Embryonic facial prominence (tissue), 1 donor: ENCODE measurements around the gene MOGAT2.
"Not testable (repeated sequence)": the region's sequence is repeated elsewhere in the genome, so short reads cannot be mapped to it uniquely, and the experiment has no call there.

ENCODE experiments used
- DNase-seq: peaks from one replicate; pipeline ENCODE4 v3.0.0-alpha.2; 2016; ENCODE audit errors: extremely low spot score

Gene MOGAT2

DNA sequence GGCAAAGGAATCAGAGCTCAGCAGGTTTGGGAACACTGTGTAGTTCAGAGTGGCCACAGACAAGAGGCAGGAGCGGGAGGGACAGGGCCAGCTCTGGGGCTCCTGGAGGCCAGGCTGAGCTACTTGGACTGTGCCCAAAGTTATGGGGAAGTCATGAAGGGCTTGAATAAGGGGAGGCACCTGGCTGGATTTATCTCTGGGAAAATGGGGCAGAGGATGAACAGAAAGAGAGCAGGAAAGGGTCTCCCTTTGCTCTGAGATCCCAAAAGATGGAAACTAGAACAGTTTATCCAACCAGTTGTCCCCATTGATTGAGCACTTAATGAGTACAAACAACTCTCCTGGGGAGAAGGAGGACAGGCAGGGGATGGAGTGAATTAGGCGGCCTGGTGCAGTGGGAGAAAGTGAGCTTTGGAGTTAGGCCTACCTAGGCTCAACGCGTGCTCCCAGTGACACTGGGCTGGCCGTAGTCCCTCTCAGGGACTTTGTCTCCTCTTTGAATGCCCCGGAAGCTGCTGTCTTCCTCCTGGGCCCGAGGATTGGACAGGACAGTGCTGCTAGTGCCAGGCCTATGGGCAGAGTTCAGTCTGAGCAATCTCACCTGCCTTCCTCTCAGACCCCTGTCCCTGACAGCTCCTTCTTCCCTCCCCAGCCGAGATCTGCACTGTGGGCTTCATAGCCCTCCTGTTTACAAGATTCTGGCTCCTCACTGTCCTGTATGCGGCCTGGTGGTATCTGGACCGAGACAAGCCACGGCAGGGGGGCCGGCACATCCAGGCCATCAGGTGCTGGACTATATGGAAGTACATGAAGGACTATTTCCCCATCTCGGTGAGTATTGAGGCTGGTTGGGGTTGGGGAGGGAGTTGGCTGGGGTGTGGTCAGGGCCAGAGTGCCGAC, 2.0 kb downstream of the MOGAT2 start:
- no peak for DNase-seq

GRCh38 chr11:75720639-75721038, 3.0 kb downstream of the MOGAT2 start:
- DNase-seq: no peak

- no peak for DNase-seq
Measured at GRCh38 chr11:75721852-75722668, 4.4 kb downstream of the MOGAT2 start.

DNA sequence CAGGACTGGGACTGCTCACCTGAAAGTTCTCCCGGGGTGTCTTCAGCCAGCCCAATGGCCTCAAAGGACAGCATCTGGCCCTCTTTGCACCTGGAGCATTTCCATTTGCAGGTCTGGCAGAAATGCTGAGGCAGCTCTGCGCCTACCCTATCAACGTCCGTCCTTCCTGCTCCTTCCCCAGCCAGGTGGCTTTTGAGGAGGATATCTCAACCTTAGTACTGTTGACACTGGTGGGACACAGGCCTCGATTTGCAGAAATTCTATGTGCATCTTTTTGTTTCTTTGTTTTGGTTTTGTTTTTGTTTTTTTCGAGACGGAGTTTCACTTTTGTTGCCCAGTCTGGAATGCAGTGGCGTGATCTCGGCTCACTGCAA, 5.0 kb downstream of the MOGAT2 start:
- DNase-seq: no peak

GRCh38 chr11:75725547-75726320, 8.1 kb downstream of the MOGAT2 start:
- DNase-seq: no peak

DNA sequence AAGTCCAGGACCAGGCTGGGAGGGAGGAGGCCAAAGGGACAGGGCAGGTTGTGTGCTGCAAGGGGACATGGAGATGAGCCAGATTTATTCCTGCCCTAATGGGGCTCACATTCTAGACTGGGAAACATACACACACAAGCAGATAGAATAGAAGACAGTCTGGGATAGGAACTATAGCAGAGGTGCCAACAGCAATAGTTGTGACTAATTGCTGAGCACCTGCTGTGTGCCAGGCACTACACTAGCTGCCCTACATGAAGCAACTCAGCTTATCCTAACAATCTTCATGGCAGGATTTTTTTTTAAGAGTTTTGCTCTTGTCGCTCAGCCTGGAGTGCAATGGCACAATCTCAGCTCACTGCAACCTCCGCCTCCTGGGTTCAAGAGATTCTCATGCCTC, 11.4 kb downstream of the MOGAT2 start:
- DNase-seq: no peak

DNA sequence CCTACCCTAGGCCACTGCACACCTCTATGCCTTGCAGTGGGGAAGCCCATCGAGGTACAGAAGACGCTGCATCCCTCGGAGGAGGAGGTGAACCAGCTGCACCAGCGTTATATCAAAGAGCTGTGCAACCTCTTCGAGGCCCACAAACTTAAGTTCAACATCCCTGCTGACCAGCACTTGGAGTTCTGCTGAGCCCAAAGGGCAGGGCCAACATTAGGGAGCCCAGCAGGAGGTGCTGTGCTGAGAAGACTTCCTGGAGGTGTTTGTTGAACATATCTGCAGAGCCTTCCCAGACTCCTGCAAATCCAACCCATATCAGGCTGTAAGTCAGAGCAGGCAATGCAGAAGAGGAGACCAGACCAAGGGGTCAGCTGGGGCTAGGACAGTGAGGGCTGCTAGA, 13.5 kb downstream of the MOGAT2 start:
- DNase-seq: no peak

- no peak for DNase-seq
Measured at GRCh38 chr11:75733071-75733430, 15.4 kb downstream of the MOGAT2 start.

DNA sequence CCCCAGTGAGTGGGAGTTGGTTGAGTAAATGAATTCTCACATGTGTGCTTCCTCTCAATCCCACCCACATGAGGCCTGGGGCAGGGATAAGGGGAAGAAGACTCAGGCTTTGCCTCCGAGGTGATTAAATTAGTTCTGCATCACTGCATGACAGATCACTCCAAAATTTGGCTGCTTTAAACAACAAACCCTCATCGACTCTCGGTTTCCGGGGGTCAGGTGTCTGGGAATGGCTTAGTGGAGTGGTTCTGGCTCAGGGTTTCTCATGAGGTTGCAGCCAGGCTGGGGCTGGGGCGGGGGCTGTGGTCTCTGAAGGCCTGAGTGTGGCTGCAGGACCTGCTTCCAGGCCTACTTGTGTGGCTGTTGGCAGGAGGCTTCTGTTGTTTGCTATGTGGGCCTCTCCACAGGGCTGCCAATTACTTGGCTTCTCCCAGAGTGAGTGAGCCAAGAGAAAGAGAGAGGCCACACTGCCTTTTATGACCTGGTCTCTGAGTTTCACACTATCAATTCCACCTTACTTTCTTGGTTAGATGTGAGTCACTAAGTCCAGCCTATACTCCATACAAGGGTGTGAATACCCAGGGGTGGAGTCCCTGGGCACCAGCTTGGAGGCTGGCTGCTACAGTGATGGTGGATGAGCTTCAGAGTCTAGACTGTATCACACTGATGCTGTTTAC, 15.9 kb downstream of the MOGAT2 start:
- DNase-seq: no peak

DNA sequence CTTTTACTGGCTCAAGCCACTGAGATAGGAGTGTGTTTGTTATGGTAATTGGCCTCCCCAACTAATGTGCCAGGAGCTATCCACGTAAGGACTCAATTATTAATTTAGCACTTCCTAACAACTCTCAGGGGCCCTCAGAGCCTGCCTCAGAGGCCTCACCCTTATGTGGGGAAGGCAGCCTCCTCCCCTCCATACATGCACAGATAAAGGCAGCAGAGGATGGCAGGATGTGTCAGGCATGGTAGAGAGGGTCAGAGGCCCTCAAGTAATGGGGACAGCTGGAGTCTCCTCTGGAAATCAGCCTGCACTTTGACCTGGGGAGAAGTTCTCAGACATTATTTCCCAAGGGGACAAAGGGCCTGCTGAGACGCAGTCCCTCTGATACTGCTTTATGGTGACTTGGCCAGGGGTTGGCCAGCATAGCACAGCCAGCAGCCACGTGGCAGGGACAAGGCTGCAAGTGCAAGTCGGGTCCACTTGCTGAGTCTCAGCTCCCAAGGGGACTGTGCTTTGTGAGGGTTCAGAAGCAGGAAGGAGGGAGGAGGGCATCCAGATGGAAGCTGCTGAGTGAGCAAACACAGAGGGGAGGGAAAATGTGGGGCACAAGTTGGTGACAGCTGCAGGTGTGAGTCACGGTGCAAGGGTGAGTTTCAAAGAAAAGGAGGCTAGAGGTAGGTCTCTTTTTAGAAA, 17.0 kb downstream of the MOGAT2 start:
- no peak for DNase-seq

- DNase-seq: no peak
Measured at GRCh38 chr11:75735181-75735845, 17.7 kb downstream of the MOGAT2 start.

DNA sequence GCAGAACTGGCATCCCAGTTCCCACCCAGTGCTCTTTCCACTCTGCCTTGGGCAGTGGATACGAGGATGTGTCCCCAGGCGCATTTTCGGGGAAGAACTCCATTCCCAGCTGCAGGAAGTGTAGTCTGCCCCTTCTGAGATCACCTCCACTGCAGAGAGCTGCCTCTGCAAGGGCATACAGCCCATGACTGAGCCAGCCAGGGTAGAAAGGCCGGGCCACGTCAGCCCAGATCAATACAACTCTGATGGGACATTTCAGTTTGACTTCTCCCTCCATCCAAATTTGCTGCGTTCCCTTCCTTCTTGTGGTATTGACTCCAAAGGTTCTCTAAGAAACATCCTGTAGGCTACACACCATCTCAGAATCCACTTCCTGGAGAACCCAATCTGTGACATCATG, 19.7 kb downstream of the MOGAT2 start:
- DNase-seq: no peak

DNA sequence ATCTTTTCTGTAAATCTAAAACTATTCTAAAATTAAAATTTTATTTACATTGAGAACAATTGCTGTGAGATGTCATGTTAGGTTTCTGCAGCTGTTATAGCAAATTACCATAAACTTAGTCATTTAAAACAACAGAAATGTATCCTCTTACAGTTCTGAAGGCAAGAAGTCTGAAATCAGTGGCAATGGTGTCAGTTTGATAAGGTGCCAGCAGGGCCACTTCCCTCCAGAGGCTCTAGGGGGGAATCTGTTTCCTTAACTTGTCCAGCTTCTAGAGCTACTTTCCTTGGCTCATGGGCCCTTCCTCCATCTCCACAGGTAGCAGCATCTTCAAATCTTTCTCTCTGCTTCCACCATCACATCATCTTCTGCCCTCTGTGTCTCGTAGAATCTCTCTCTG, 23.0 kb downstream of the MOGAT2 start:
- no peak for DNase-seq

DNA sequence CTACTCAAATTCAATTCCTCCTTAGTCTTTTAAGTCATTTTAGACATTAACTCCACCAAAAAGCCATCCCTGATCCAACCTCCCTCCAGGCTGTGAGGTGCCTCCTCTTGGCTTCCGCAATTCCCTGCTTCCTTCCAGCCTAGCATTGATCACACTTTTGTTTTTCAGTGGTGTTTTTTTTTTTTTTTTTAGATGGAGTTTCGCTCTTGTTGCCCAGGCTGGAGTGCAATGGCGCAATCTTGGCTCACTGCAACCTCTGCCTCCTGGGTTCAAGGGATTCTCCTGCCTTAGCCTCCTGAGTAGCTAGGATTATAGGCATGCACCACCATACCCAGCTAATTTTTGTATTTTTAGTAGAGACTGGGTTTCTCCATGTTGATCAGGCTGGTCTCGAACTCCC, 25.5 kb downstream of the MOGAT2 start:
- not testable (repeated sequence) for DNase-seq

DNA sequence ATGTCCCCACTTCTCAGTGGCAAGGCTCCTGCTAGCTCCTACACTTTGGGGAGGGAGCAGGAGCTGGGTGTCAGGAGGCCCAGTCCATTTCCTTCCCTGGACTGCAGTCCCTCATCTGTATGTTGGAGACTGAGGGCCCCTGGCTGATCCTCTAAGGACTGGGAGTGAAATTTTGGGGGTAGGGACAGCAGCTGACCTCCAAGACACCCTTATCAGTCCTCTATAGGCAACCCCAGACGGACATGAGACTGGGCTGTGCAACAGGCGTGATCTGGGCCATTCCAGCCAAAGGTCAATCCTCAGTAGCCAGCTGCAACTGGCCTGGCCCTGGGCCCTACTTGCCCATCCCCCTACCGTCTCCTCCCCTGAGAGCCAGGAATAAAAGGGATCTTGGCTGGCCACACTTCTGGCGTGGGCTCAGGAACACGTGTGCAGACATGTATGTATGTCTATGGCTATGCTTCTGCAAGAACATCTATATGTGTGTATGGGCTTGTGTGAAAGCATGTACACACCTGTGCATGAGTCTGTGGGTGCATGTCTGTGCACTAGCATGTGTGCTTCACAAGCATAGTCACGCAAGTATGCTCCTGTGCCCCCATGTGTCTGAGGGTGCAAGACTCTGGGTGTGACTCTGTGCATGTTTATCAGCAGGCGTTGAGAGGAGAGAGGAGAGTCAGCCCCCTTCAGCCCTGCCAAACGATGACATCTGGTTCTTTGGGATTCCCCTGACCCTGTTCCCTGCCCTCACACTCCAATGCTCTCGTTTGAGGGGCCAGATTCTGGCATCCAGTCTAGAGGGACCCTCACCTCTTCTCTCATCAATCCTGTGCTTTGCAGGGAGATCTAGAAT, 26.3 kb downstream of the MOGAT2 start:
- DNase-seq: no peak

GRCh38 chr11:75745807-75746206, 28.2 kb downstream of the MOGAT2 start:
- DNase-seq: no peak

- not testable (repeated sequence) for DNase-seq
Measured at GRCh38 chr11:75748729-75749273, 31.2 kb downstream of the MOGAT2 start.

DNA sequence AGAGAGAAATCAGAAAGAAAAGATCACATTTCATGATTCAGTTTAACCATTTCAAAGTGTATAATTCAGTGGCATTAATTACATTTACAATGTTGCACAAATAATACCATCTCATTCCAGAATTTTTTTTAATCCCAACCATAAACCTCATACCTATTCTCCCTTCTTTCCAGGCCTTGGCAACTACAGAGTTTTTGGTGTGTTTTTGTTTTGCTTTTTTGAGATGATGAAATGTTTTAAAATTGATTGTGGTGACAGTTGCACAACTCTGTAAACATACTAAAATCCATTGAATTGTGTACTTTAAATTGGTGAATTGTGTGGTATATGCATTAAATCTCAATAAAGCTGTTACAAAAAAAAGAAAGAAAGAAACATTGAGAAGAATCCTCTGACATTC, 37.3 kb downstream of the MOGAT2 start:
- DNase-seq: not testable (repeated sequence)

GRCh38 chr11:75757651-75758050, 40.0 kb downstream of the MOGAT2 start:
- DNase-seq: no peak
